ENCODE data around the gene TBXA2R. TPM values are rescaled to one million over a fixed set of nuclear protein-coding genes. Genes with fewer than 3 reads are reported as not detected.

Gene TBXA2R
- polyA plus RNA-seq, result 1.3 TPM
- long read RNA-seq, donor 1, partial matches to known transcripts, result 0 of 2 reads
- long read RNA-seq, donor 1, other reads (novel, unspliced or antisense), result 0 of 2 reads
- long read RNA-seq, donor 2, partial matches to known transcripts, result 0 of 1 reads
- long read RNA-seq, donor 2, other reads (novel, unspliced or antisense), result 0 of 1 reads
- long read RNA-seq, donor 3, result 0 reads
- long read RNA-seq, donor 4, result 0 reads
- long read RNA-seq, donor 5, partial matches to known transcripts, result 0 of 1 reads
- long read RNA-seq, donor 5, other reads (novel, unspliced or antisense), result 0 of 1 reads
- long read RNA-seq, donor 6, result 0 reads
- long read RNA-seq, donor 7, result 0 reads
- long read RNA-seq, donor 8, partial matches to known transcripts, result 6 of 6 reads
- long read RNA-seq, donor 8, other reads (novel, unspliced or antisense), result 0 of 6 reads
- long read RNA-seq, donor 9, partial matches to known transcripts, result 0 of 1 reads
- long read RNA-seq, donor 9, other reads (novel, unspliced or antisense), result 0 of 1 reads
- long read RNA-seq, donor 10, partial matches to known transcripts, result 0 of 1 reads
- long read RNA-seq, donor 10, other reads (novel, unspliced or antisense), result 0 of 1 reads
- long read RNA-seq, donor 11, partial matches to known transcripts, result 0 of 1 reads
- long read RNA-seq, donor 11, other reads (novel, unspliced or antisense), result 0 of 1 reads

- peaks cover 29% of the 10 kb centered on the region for H3K27me3 ChIP-seq (ENCODE audit: control insufficient read depth, insufficient read depth, low read length)
- H3K36me3 ChIP-seq (ENCODE audit: control insufficient read depth, insufficient read depth, low read length), result peaks cover 10% of the 10 kb centered on the region
- H3K4me1 ChIP-seq (ENCODE audit: control insufficient read depth, insufficient read depth, low read length), result peaks cover 11% of the 10 kb centered on the region
- WGBS (ENCODE audit: insufficient coverage, low lambda C conversion rate), result no CpG with 5 or more reads among the region's 46 CpGs
- peak within 1 kb of the TSS; percentile 23 for H3K4me3 ChIP-seq (ENCODE audit: low read length)
- DNase-seq, result no peak
- peaks cover 15% of the 10 kb centered on the region for H3K9me3 ChIP-seq (ENCODE audit: control insufficient read depth, low read depth, low read length)
- peak within 1 kb of the TSS; percentile 23 for H3K27ac ChIP-seq (ENCODE audit: low read length)
Observed at GRCh38 chr19:3606690-3607289, at the start of gene TBXA2R. TSS of gene TBXA2R (minus strand) at chr19:3606875. CDS start at chr19:3600634, 6,241 bp downstream.

- DNase-seq, result no peak
- H3K27ac ChIP-seq (ENCODE audit: low read length), result no peak overlapping the region
- WGBS (ENCODE audit: insufficient coverage, low lambda C conversion rate), result no CpG with 5 or more reads among the region's 36 CpGs
Observed at GRCh38 chr19:3656073-3656746, 49.5 kb upstream of the TBXA2R start.

GRCh38 chr19:3655402-3656072 is 48.9 kb upstream of the TBXA2R start:
- no CpG with 5 or more reads among the region's 25 CpGs for WGBS (ENCODE audit: insufficient coverage, low lambda C conversion rate)
- Histone ChIP-seq H3K4me1 (ENCODE audit: control insufficient read depth, insufficient read depth, low read length) (no peaks in the 10 kb centered on the region), H3K9me3 (ENCODE audit: control insufficient read depth, low read depth, low read length) (peaks cover 11% of the 10 kb centered on the region), H3K4me3 (ENCODE audit: low read length) (no peak overlapping the region), H3K27ac (ENCODE audit: low read length) (no peak overlapping the region), H3K27me3 (ENCODE audit: control insufficient read depth, insufficient read depth, low read length) (no peaks in the 10 kb centered on the region), H3K36me3 (ENCODE audit: control insufficient read depth, insufficient read depth, low read length) (peaks cover 64% of the 10 kb centered on the region)
- DNase-seq, result no peak

More at GRCh38 chr19:3656073-3656746, 49.5 kb upstream of the TBXA2R start:
- no peak overlapping the region for H3K4me3 ChIP-seq (ENCODE audit: low read length)
- peaks cover 11% of the 10 kb centered on the region for H3K9me3 ChIP-seq (ENCODE audit: control insufficient read depth, low read depth, low read length)
- no peaks in the 10 kb centered on the region for H3K4me1 ChIP-seq (ENCODE audit: control insufficient read depth, insufficient read depth, low read length)
- no peaks in the 10 kb centered on the region for H3K27me3 ChIP-seq (ENCODE audit: control insufficient read depth, insufficient read depth, low read length)
- H3K36me3 ChIP-seq (ENCODE audit: control insufficient read depth, insufficient read depth, low read length), result peaks cover 68% of the 10 kb centered on the region

GRCh38 chr19:3653865-3654513 is 47.3 kb upstream of the TBXA2R start:
- peaks cover 64% of the 10 kb centered on the region for H3K36me3 ChIP-seq (ENCODE audit: control insufficient read depth, insufficient read depth, low read length)
- DNase-seq, result no peak

GRCh38 chr19:3653081-3653795 is 46.6 kb upstream of the TBXA2R start:
- H3K36me3 ChIP-seq (ENCODE audit: control insufficient read depth, insufficient read depth, low read length), result peaks cover 58% of the 10 kb centered on the region
- no CpG with 5 or more reads among the region's 37 CpGs for WGBS (ENCODE audit: insufficient coverage, low lambda C conversion rate)
- no peak overlapping the region for H3K4me3 ChIP-seq (ENCODE audit: low read length)
- H3K4me1 ChIP-seq (ENCODE audit: control insufficient read depth, insufficient read depth, low read length), result no peaks in the 10 kb centered on the region
- H3K27ac ChIP-seq (ENCODE audit: low read length), result no peak overlapping the region
- DNase-seq, result no peak
- H3K9me3 ChIP-seq (ENCODE audit: control insufficient read depth, low read depth, low read length), result peaks cover 11% of the 10 kb centered on the region
- no peaks in the 10 kb centered on the region for H3K27me3 ChIP-seq (ENCODE audit: control insufficient read depth, insufficient read depth, low read length)

More at GRCh38 chr19:3653865-3654513, 47.3 kb upstream of the TBXA2R start:
- Histone ChIP-seq H3K27me3 (ENCODE audit: control insufficient read depth, insufficient read depth, low read length) (no peaks in the 10 kb centered on the region), H3K4me1 (ENCODE audit: control insufficient read depth, insufficient read depth, low read length) (no peaks in the 10 kb centered on the region), H3K27ac (ENCODE audit: low read length) (no peak overlapping the region), H3K4me3 (ENCODE audit: low read length) (no peak overlapping the region), H3K9me3 (ENCODE audit: control insufficient read depth, low read depth, low read length) (peaks cover 11% of the 10 kb centered on the region)
- no CpG with 5 or more reads among the region's 20 CpGs for WGBS (ENCODE audit: insufficient coverage, low lambda C conversion rate)

- H3K27me3 ChIP-seq (ENCODE audit: control insufficient read depth, insufficient read depth, low read length), result no peaks in the 10 kb centered on the region
- H3K36me3 ChIP-seq (ENCODE audit: control insufficient read depth, insufficient read depth, low read length), result peaks cover 51% of the 10 kb centered on the region
- no CpG with 5 or more reads among the region's 14 CpGs for WGBS (ENCODE audit: insufficient coverage, low lambda C conversion rate)
- H3K9me3 ChIP-seq (ENCODE audit: control insufficient read depth, low read depth, low read length), result peaks cover 11% of the 10 kb centered on the region
- no peak for DNase-seq
- H3K4me3 ChIP-seq (ENCODE audit: low read length), result no peak overlapping the region
- H3K27ac ChIP-seq (ENCODE audit: low read length), result no peak overlapping the region
- no peaks in the 10 kb centered on the region for H3K4me1 ChIP-seq (ENCODE audit: control insufficient read depth, insufficient read depth, low read length)
Observed at GRCh38 chr19:3652422-3652821, 45.7 kb upstream of the TBXA2R start.

GRCh38 chr19:3651684-3652083 is 45.0 kb upstream of the TBXA2R start:
- peaks cover 44% of the 10 kb centered on the region for H3K36me3 ChIP-seq (ENCODE audit: control insufficient read depth, insufficient read depth, low read length)
- no peaks in the 10 kb centered on the region for H3K27me3 ChIP-seq (ENCODE audit: control insufficient read depth, insufficient read depth, low read length)
- no CpG with 5 or more reads among the region's 33 CpGs for WGBS (ENCODE audit: insufficient coverage, low lambda C conversion rate)
- no peaks in the 10 kb centered on the region for H3K4me1 ChIP-seq (ENCODE audit: control insufficient read depth, insufficient read depth, low read length)
- no peak for DNase-seq
- H3K4me3 ChIP-seq (ENCODE audit: low read length), result no peak overlapping the region
- H3K27ac ChIP-seq (ENCODE audit: low read length), result no peak overlapping the region
- H3K9me3 ChIP-seq (ENCODE audit: control insufficient read depth, low read depth, low read length), result peaks cover 7% of the 10 kb centered on the region

GRCh38 chr19:3649888-3650287 is 43.2 kb upstream of the TBXA2R start:
- Histone ChIP-seq H3K36me3 (ENCODE audit: control insufficient read depth, insufficient read depth, low read length) (peaks cover 55% of the 10 kb centered on the region), H3K4me3 (ENCODE audit: low read length) (no peak overlapping the region), H3K4me1 (ENCODE audit: control insufficient read depth, insufficient read depth, low read length) (no peaks in the 10 kb centered on the region), H3K27me3 (ENCODE audit: control insufficient read depth, insufficient read depth, low read length) (no peaks in the 10 kb centered on the region), H3K9me3 (ENCODE audit: control insufficient read depth, low read depth, low read length) (no peaks in the 10 kb centered on the region), H3K27ac (ENCODE audit: low read length) (no peak overlapping the region)
- no peak for DNase-seq
- WGBS (ENCODE audit: insufficient coverage, low lambda C conversion rate), result no CpG with 5 or more reads among the region's 16 CpGs

Data from large intestine (tissue), 12 donors.